Measurements from ENCODE around the gene ATP5MK.

Gene ATP5MK

DNA sequence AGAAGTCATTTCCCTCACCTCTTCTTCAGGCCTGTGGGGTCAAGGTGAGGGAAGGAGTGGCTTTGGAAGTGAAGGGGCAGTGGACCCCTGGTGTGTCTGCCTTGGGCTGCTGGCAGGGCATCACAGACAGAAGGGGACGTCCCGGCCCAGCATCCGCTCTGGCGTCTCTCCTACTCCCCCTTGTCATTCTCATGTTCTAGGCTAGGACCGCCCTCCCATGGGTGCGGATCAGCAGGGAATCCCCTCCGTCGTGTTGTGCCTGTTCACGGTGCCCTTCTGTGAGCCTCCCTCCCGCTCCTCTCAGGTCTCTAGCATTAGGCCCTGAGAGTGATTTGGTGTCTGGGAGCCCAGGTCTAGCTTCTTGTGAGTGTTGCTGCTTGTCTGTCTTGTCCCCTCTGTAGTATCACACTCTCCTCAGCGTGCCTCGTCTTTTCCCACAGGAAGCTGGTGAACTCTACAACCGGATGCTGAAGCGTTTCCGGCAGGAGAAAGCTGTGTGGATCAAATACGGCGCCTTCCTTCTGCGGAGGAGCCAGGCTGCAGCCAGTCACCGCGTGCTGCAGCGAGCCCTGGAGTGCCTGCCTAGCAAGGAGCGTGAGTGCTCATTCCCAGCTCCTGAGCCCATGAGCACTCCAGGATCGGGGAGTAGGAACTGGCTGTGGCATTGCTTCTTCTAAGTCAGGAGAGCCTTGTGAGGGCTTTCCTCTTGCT lies 47.4 kb upstream of the ATP5MK start:
- Histone ChIP-seq H3K9me2 (replicated peaks; ENCODE audit: insufficient read depth, low read length) (no peaks in the 10 kb centered on the region), H3K79me2 (ENCODE audit: insufficient read depth, low read length) (no peaks in the 10 kb centered on the region), H3K27ac (ENCODE audit: low read depth, low read length) (no peak overlapping the region), H3K4me2 (ENCODE audit: low read depth, low read length, poor library complexity, severe bottlenecking) (no peak overlapping the region), H3K4me3 (ENCODE audit: insufficient read depth, low read length, poor library complexity, severe bottlenecking) (no peak overlapping the region), H3K36me3 (ENCODE audit: low read length) (peaks cover 4% of the 10 kb centered on the region; the same call in 1 of the 2 replicates), H2AFZ (ENCODE audit: low read depth, low read length, severe bottlenecking) (no peak overlapping the region), H4K20me1 (ENCODE audit: low read depth, low read length) (no peaks in the 10 kb centered on the region), H3F3A (ENCODE audit: insufficient read depth) (no peaks in the 10 kb centered on the region), H3K27me3 (ENCODE audit: low read length) (no peaks in the 10 kb centered on the region), H3K9me3 (ENCODE audit: insufficient read depth, low read length) (no peaks in the 10 kb centered on the region), H3K9ac (ENCODE audit: low read length) (no peak overlapping the region)
- TF ChIP-seq EZH2phosphoT487 (conservative IDR thresholded peaks at IDR 0.05; ENCODE audit: low read length): no peak
- TF ChIP-seq, protein P1, sequence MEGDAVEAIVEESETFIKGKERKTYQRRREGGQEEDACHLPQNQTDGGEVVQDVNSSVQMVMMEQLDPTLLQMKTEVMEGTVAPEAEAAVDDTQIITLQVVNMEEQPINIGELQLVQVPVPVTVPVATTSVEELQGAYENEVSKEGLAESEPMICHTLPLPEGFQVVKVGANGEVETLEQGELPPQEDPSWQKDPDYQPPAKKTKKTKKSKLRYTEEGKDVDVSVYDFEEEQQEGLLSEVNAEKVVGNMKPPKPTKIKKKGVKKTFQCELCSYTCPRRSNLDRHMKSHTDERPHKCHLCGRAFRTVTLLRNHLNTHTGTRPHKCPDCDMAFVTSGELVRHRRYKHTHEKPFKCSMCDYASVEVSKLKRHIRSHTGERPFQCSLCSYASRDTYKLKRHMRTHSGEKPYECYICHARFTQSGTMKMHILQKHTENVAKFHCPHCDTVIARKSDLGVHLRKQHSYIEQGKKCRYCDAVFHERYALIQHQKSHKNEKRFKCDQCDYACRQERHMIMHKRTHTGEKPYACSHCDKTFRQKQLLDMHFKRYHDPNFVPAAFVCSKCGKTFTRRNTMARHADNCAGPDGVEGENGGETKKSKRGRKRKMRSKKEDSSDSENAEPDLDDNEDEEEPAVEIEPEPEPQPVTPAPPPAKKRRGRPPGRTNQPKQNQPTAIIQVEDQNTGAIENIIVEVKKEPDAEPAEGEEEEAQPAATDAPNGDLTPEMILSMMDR (IDR thresholded peaks at IDR 0.05; ENCODE audit: insufficient read depth, low read length, poor library complexity, severe bottlenecking): no peak

DNA sequence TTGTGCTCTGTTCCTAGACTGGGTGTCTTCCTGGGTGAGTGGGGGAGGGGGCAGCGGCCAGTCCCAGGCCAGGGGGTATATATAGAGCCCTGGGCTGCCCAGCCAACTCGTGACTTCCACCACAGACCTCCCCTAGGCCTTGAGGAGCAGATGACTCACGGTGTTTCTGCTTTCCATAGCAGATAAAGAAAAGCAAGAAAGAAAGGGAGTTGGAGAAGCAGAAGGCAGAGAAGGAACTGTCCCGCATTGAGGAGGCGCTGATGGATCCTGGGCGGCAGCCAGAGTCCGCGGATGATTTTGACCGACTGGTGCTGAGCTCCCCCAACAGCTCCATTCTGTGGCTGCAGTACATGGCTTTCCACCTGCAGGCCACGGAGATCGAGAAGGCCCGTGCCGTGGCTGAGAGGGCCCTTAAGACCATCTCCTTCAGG lies 45.8 kb upstream of the ATP5MK start:
- no peak for TF ChIP-seq EZH2phosphoT487 (conservative IDR thresholded peaks at IDR 0.05; ENCODE audit: low read length)
- TF ChIP-seq, protein P1 (IDR thresholded peaks at IDR 0.05; ENCODE audit: insufficient read depth, low read length, poor library complexity, severe bottlenecking): no peak
- no peaks in the 10 kb centered on the region for H3F3A ChIP-seq (ENCODE audit: insufficient read depth)
- no peak overlapping the region for H3K9ac ChIP-seq (ENCODE audit: low read length)
- no peak overlapping the region for H2AFZ ChIP-seq (ENCODE audit: low read depth, low read length, severe bottlenecking)
- peaks cover 4% of the 10 kb centered on the region; the same call in 1 of the 2 replicates for H3K36me3 ChIP-seq (ENCODE audit: low read length)
- no peaks in the 10 kb centered on the region for H3K9me3 ChIP-seq (ENCODE audit: insufficient read depth, low read length)
- H3K27me3 ChIP-seq (ENCODE audit: low read length): no peaks in the 10 kb centered on the region
- no peak overlapping the region for H3K4me3 ChIP-seq (ENCODE audit: insufficient read depth, low read length, poor library complexity, severe bottlenecking)
- H3K79me2 ChIP-seq (ENCODE audit: insufficient read depth, low read length): no peaks in the 10 kb centered on the region
- no peaks in the 10 kb centered on the region for H4K20me1 ChIP-seq (ENCODE audit: low read depth, low read length)
- H3K4me2 ChIP-seq (ENCODE audit: low read depth, low read length, poor library complexity, severe bottlenecking): no peak overlapping the region
- no peaks in the 10 kb centered on the region for H3K9me2 ChIP-seq (replicated peaks; ENCODE audit: insufficient read depth, low read length)
- no peak overlapping the region for H3K27ac ChIP-seq (ENCODE audit: low read depth, low read length)

DNA sequence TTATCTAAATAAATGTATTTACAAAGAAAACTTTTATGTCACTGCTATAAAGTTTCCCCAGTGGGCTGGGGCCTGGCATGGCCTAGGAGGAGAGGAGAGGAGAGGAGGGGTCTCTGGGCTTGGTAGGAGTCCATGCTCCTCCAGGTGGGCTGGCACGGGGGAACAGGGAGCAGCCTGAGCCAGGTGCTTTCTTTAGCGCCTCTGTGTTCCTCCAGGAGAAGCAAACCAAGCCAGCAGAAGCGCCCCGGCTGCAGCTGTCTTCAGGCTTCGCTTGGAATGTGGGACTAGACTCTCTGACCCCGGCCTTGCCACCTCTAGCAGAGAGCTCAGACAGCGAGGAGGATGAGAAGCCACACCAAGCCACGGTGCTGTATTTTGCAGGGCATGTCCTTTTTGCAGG lies 45.3 kb upstream of the ATP5MK start:
- Histone ChIP-seq H3K79me2 (ENCODE audit: insufficient read depth, low read length) (no peaks in the 10 kb centered on the region), H3K9me2 (replicated peaks; ENCODE audit: insufficient read depth, low read length) (no peaks in the 10 kb centered on the region), H3K4me2 (ENCODE audit: low read depth, low read length, poor library complexity, severe bottlenecking) (no peak overlapping the region), H4K20me1 (ENCODE audit: low read depth, low read length) (no peaks in the 10 kb centered on the region), H3K36me3 (ENCODE audit: low read length) (peaks cover 8% of the 10 kb centered on the region; the same call in 1 of the 2 replicates), H3K4me3 (ENCODE audit: insufficient read depth, low read length, poor library complexity, severe bottlenecking) (no peak overlapping the region), H3K9me3 (ENCODE audit: insufficient read depth, low read length) (no peaks in the 10 kb centered on the region), H3F3A (ENCODE audit: insufficient read depth) (no peaks in the 10 kb centered on the region), H3K27me3 (ENCODE audit: low read length) (no peaks in the 10 kb centered on the region), H3K9ac (ENCODE audit: low read length) (no peak overlapping the region), H2AFZ (ENCODE audit: low read depth, low read length, severe bottlenecking) (no peak overlapping the region), H3K27ac (ENCODE audit: low read depth, low read length) (no peak overlapping the region)
- TF ChIP-seq, protein P1 (IDR thresholded peaks at IDR 0.05; ENCODE audit: insufficient read depth, low read length, poor library complexity, severe bottlenecking): no peak

Data from SU-DHL-6 (cell line).